Activated T-cell treated with anti-CD3 and anti-CD28 coated beads for 4 hours (primary cell): Measurements from ENCODE around the gene INO80E.

Experiments
- DNase-seq: peaks from one replicate; pipeline ENCODE4 v3.0.0-alpha.2; 2020

INO80E gene

GRCh38 chr16:29993903-29994599 is 2.0 kb upstream of the INO80E start:
- DNase-seq = no peak

GRCh38 chr16:29994600-29995323 is 1.3 kb upstream of the INO80E start:
- DNase-seq = peak; percentile 52

GRCh38 chr16:29995324-29995910 is 624 bp upstream of the INO80E start, which contains the start of gene HIRIP3:
Gene HIRIP3 (minus strand): TSS chr16:29995617. CDS start chr16:29995605, 12 bp downstream.
- DNase-seq = peak; percentile 69

DNA sequence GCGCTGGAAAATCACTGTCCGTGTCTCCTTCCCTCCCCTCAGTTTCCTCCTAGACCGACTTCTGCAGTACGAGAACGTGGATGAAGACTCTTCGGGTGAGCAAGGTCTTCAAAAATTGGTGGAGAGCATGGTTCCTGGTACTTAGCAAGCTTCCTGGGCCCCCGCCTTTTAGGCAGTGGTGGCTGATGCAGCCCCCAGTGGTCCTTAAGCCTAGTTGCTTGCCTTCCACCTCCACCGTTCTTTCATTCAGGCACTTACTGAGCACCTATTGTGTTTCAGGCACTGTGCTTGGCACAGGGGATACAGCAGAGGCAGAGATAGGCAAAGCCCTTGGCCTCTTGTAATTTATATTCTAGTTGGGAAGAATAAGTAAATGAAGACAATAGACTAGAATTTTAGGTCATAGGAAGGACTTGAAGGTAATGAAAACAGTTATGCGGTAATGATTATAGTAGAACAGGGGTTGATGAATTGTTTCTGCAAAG is 767 bp downstream of the INO80E start:
- no peak for DNase-seq

GRCh38 chr16:29999605-30000004 is 3.6 kb downstream of the INO80E start:
- no peak for DNase-seq

GRCh38 chr16:30000735-30001631 is 4.9 kb downstream of the INO80E start:
- DNase-seq = no peak

DNA sequence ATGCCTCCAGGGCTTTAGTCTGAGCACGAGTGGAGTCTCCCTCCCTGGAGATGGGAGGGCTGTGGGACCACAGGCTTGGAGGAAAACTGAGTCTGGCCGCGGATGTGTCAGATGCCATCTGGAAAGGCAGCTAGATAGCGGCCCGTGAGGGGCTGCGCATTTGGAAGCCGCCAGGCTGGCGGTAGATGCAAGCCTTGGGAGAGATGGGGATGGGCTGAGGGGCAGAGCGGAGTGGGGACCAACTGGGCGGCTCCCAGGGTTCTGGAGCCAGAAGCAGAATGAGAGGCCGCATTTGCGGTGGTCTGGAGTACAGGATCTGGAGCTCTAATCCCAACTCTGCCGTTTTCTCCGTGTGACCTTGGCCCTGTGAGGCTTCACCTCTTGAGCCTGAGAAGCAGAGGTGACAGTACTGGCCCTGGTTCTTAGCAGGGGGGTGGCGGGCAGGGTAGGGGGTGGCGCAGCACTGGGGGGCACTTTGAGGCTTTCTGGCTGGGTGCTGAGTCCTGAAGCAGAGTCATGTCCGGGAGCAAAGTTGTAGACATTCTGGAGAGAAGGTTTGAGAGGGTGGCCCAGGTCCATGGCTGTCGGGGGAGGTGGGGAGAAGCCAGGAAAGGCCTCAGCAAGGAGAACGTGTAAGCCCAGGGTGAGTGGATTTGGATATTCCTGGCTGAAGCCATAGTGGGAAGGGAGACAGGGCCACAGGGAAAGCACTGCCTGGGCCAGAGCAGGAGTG is 6.7 kb downstream of the INO80E start:
- no peak for DNase-seq

- DNase-seq = no peak
Observed at GRCh38 chr16:30003670-30004423, 7.8 kb downstream of the INO80E start.

DNA sequence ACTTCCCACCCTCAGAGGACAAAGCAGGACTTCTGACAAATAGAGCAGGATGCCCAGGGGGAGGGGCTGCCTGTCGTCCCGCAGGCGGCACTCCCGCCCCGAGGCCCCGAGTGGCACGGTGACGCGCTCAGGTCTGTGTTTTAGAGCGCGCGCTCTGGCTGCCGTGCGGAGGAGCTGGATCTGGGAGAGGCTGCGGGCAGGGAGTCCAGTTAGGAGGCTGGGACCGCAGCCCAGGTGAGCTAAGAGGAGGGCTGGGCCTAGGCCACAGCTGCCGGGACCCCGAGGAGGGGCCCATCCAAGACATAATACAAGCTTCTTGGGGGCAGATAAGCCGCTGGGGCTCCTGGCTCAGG is 8.4 kb downstream of the INO80E start:
- DNase-seq = no peak

- no peak for DNase-seq
Observed at GRCh38 chr16:30004811-30005242, 8.8 kb downstream of the INO80E start.

DNA sequence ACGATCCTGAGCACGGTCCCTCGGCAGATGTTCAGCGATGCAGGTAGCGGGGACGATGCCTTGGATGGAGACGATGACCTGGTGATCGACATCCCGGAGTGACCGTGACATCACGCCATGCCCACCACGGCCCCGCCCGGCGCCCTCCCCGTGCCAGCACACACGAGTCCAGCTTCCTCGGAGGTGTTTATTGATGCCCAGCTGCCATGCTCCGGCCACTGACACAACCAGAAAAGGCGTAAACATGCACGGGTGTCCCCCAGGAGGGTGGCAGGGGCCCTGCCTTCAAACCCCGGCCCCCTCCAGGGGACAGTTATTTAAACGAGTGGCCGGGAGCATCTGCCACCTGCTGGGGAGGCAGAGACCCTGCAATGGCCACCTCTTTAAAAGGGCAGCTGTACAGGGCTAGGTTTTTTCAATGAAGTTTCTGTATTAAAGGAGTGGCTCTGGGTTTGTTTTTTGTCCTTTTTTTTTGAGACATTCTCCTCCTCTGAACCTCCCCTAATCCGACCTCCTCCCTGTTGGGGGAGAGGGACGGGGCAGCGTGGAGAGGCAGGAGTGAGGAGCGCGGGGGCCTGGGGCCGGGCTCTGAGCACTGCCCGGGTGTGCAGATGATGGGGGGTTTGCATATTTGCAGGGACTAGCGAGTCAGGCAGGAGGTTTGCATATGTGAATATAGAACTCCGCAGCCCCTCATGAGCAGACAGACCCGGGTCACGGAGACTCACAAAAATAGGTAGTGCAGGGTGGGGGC is 9.5 kb downstream of the INO80E start:
- peak; percentile 21 for DNase-seq

- DNase-seq = no peak
Observed at GRCh38 chr16:30006095-30006473, 10.0 kb downstream of the INO80E start.

DNA sequence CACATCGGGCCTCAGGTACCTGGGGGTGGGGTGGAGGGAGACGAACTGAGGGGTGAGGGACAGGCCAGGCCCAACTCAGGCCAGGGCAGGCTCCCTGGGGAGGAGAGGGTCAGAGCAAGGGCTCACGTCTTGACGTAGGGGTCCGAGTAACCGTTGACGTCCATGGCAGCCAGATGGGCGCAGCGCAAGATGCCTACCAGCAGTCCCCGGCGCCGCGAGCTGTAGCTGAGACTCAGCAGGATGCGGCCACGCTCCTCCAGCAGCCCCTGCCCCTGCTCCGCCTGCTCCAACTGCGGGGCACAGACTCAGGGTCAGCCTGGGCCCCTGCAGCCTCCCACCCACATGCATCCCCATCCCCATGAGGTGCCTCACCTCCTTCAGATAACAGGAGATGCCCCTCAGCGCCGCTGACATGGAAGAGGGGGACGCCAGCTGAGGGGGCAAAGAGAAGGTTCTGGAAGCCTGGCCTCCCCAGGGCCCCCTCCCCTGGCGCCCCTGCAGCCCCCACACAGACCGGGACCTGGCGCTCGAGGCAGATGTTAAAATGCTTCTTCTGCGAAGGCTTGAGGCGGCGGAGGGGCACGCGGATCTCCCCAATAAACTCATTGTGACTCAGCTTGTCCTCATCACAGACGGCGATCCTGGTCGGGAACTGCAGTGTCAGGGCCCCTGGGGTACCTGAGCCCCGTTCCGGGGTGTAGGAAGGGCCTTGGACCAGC is 10.8 kb downstream of the INO80E start:
- no peak for DNase-seq

DNA sequence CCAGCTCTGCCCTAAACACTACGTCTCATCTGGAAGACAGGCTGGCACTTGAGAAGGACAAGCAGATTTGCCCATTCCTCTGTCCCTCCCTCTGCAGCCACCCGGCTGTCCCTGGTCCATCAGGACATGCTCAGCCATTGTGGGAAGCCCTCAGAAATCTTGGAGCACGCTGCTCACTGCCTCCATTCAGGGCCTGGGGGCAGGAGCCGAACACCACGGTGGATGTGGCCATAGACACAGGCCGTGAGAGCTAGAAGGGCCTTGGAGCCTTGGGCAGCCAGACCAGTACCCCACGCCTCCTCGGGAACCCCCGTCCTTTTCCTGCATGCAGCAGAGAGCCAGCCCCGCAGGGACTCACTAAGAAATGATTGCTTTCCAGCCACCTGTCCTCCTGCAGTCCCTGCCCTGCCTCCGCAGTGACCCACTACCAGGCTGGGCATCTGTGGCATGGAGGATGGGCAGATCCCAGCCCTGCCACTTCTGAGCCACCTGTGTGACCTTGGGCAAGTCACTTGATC is 11.4 kb downstream of the INO80E start:
- DNase-seq = no peak

- no peak for DNase-seq
Observed at GRCh38 chr16:30009085-30009862, 13.2 kb downstream of the INO80E start.

- no peak for DNase-seq
Observed at GRCh38 chr16:30009990-30010843, 14.2 kb downstream of the INO80E start.

- no peak for DNase-seq
Observed at GRCh38 chr16:30010844-30011713, 15.0 kb downstream of the INO80E start, which contains the start of gene DOC2A. Gene DOC2A (minus strand): TSS chr16:30011027. CDS start chr16:30010222, 805 bp downstream.
